T follicular helper cell (primary cell): ENCODE data around the gene OR52A5.

Experiments used
- DNase-seq: peaks from one replicate; pipeline ENCODE4 v3.0.0-alpha.2; 2020; ENCODE audit warnings: low read depth

Gene OR52A5

DNA sequence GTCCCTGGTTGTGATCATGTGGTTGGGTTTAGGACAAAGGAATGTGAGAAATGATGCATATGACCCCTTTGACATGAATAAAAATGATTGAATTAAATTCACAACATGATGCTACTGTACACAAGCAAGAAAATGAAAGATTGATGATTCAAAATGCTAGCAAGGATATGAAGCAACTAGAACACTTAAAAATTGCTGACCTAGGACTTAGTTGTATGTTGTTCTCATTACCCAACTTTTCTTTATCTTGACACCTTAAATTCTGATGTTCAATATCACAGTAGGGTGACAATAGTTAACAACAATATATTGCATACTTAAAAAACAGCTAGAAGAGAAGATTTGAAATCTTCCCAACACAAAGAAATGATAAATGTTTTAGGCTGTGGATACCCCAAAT, 20.6 kb downstream of the OR52A5 start:
- DNase-seq = no peak

DNA sequence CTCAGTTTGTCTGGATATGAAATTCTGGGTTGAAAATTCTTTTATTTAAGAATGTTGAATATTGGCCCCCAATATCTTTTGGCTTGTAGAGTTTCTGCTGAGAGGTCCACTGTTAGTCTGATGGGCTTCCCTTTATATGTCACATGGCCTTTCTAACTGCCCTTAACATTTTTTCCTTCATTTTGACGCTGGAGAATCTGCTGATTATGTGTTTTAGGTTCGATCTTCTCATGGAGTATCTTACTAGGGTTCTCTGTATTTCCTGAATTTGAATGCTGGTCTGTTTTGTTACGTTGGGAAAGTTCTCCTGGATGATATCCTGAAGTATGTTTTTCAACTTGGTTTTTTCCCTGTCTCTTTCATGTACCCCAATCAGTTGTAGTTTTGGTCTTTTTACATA, 22.8 kb downstream of the OR52A5 start:
- no peak for DNase-seq

DNA sequence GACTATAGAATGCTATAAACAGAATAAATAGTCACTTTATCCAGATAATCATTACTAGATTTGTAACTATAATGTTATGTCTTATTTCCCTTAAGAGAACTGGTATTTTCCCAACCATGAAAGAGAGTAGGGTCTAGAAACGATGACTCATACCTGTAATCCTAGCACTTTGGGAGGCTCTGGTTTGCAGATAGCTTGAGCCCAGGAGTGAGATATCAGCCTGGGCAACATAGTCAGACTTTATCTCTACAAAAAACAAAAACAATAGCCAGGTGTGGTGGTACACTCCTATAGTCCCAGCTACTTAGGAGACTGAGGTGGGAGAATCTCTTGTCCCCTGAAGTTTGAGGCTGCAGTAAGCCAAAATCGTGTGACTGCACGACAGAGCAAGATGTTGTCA, 30.9 kb downstream of the OR52A5 start:
- DNase-seq = no peak

DNA sequence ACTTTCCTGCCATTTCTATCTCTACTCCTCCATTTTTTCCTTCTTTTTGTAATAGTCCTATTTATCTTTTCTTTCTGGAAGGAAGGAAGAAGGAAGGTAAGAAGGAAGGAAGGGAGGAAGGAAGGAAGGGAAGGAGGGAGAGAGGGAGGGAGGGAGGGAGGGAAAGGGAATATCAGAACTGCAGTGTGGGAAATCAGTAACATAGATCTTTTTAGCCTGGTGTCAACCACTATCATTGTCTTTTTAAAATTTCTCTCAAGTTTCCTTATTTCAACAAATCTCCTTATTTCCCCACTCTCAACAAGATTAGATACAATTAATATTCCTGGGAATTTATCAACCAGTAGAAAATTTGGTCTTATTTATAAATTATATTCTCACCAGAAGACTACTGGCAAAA, 35.1 kb downstream of the OR52A5 start:
- no peak for DNase-seq

DNA sequence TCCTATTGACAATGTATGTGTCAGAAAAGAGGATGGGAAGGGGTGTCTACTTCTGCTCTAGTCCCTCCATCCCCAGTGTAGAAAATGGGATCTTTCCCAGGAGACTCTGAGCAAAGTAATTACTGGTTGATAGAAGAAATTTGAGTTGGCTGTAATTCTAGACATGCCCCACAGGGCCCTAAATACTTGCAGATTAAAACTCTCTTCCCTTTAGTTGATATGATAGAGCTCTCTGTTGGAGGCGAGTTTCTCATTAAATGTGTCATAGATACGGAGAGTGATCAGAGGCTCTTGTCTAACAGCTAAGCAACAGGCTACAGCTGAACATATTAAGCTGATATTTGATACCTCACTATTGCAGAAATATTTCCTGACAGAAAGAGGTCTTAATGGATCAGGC, 35.9 kb downstream of the OR52A5 start:
- no peak for DNase-seq

DNA sequence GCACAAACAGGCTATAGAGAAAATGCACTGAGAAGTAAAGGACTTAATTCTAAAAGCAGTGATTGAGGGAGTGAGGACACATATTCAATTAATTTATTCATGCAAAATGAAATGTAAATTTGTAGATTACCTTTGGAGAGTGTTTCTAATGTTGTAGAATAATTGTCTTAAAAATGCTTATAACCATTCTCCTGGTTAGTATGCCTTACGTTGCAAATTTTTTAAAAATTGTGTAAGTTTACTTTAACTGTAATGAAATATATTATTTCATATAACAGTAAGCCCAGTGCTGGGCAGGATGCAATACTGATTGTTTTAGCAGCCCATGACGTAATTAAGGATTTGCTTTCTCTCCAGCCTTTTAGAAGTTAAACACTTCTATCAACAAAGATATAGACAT, 42.1 kb downstream of the OR52A5 start:
- no peak for DNase-seq

DNA sequence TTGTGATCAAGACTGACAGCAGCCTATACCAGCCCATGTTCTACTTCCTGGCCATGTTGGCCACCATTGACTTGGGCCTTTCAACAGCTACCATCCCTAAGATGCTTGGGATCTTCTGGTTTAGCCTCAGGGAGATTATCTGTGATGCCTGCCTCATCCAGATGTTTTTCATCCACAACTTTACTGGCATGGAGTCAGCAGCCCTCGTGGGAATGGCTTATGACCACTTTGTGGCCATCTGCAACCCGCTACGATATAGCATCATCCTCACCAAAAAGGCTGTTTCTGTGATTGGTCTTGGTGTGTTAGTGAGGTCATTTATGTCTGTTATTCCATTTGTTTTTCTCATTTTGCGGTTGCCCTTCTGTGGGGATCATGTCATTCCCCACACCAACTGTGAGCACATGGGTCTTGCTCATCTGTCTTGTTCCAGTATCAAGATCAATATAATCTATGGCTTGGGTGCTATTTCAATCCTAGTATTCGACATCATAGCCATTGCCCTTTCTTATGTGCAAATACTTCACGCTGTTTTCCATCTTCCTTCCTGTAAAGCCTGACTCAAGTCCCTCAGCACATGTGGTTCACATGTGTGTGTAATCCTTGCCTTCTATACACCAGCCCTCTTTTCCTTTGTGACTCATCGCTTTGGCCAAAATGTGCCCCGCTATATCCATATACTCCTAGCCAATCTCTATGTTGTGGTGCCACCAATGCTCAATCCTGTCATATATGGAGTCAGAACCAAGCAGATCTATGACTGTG, 45.2 kb downstream of the OR52A5 start:
- no peak for DNase-seq

DNA sequence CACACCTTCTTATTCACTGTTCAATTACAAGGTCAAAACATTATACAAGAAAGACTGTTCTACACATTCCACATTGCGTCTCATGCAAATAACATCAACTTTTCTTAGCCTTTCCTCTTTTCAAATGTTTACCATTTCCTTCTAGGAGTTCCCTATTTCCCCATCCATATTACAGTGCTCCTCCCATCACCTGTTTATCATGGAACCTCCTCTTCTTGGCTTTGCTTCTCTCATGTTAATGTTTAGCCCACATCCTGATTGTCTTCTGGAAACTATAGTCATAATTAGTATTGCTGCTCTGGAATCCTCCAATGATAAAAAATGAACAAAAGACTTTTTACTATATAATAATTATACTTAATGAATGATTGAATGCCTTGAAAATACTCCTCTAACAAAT, 47.5 kb downstream of the OR52A5 start:
- no peak for DNase-seq

DNA sequence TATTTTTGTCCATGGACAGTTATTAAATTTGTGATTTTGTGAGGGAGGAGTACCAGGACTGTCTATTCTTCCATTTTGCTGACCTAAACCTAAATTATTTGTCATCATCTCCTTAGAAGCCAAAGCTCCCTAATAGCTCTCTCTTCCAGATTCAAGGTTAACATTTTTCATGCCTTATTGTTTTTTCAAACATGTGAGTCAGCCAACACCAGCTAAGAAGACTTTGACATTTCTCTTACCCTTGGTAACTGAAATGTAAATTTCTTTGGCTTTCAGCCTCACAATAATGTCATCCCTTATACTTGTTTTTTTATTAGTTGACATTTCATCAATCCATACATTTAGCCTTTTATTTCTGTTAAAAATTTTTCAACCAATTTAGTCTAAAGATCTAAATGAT, 49.6 kb downstream of the OR52A5 start:
- no peak for DNase-seq

DNA sequence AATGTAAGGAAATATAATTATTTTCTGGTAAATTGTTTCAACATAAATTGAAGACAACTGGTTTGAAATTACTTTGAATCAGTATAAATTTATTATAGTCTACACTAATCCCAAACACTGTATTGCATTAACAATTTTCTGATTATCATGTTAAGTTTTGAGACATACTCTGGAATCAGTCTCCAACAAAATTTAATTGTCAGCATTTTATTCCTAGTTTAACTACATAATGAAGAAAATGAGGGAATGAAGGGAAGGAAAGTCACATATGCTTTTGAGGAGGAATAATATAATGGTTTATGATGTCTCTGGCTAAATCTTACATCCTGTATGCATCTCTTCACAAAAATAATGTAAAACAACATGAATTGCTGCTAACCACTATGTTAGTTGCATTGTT, 54.6 kb downstream of the OR52A5 start:
- DNase-seq = no peak

DNA sequence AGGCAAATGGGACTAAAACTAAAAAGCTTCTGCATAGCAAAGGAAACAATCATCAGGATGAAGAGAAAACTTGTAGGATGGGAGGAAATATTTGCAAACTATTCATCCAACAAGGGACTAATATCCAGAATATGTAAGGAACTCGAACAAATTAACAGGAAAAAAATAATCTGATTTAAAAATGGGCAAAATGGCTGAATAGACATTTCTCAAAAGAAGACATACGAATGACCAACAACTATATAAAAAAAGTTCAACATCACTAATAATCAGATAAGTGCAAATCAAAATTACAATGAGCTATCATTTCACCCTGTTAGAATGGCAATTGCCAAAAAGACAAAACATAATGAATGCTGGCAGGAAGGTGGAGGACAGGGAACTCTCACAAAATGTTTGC, 56.8 kb downstream of the OR52A5 start:
- no peak for DNase-seq
